LNCaP clone FGC (cell line): ENCODE data around the gene APBB3.

Source experiments
- DNase-seq: peaks from one replicate; pipeline ENCODE4 v3.0.0-alpha.2; 2011; ENCODE audit warnings: low read depth
- H3K4me3 ChIP-seq: 2 replicates; pipeline ENCODE4 v1.5.1; 2011; ENCODE audit warnings: mild to moderate bottlenecking, low read depth, low read length, control low read depth
- TF ChIP-seq, protein P1 (sequence below): IDR thresholded peaks from 2 replicates; pipeline ENCODE4 v1.5.1; 2012; ENCODE audit warnings: mild to moderate bottlenecking; ENCODE audit not compliant: control insufficient read depth, insufficient read depth; ENCODE audit errors: extremely low read depth

Gene APBB3, protein sequence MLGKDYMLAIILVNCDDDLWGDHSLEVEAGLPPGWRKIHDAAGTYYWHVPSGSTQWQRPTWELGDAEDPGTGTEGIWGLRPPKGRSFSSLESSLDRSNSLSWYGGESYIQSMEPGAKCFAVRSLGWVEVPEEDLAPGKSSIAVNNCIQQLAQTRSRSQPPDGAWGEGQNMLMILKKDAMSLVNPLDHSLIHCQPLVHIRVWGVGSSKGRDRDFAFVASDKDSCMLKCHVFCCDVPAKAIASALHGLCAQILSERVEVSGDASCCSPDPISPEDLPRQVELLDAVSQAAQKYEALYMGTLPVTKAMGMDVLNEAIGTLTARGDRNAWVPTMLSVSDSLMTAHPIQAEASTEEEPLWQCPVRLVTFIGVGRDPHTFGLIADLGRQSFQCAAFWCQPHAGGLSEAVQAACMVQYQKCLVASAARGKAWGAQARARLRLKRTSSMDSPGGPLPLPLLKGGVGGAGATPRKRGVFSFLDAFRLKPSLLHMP

DNA sequence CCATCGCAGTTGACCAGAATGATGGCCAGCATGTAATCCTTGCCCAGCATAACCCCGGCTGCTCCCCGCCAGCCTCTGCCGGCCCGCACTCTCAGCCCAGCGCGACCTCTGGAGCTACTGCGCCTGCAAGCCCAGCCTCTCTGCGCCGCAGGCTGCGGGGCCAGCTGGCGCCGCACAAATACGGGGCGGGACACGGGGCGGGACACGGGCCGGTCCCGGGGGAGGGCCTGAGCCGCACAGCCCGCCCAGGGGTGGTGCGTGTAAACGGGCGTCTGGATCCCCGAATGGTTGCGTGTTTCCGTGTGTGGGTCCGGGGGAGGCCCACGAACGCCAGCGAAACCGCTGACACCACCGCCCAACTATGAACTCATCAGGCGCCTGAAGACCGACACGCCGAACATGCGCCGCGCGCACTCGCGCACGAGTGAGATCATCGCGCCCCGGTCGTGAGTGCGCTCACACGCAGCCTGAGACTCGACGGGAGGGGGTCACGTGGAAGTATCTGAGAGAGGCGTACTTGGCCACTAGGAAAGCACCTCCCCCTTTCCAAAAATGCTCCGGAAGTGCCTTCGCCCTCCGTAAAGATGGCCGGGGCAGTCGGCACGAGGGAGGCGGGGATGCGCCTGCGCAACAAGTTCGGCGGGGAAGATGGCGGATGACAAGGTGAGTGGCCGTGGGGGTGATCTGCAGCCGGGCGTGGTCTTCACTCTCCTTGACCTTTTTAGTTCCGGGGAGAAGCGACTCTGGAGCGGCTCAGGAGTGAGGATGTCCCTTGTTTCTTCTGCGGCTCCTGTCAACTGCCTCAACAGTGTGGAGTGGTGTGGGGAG is at the start of gene APBB3, which contains the start of gene SLC35A4:
Gene APBB3, minus strand, starts transcription at position 403 of the 828 bp plus-strand sequence. Its CDS starts 353 bp downstream, at position 50.
Gene SLC35A4, plus strand, starts transcription at position 633 of the 828 bp plus-strand sequence. CDS start 2,342 bp downstream, outside the sequence.
- DNase-seq: peak; percentile 97
- peak within 1 kb of the TSS; percentile 80 for H3K4me3 ChIP-seq
- TF ChIP-seq, protein P1, sequence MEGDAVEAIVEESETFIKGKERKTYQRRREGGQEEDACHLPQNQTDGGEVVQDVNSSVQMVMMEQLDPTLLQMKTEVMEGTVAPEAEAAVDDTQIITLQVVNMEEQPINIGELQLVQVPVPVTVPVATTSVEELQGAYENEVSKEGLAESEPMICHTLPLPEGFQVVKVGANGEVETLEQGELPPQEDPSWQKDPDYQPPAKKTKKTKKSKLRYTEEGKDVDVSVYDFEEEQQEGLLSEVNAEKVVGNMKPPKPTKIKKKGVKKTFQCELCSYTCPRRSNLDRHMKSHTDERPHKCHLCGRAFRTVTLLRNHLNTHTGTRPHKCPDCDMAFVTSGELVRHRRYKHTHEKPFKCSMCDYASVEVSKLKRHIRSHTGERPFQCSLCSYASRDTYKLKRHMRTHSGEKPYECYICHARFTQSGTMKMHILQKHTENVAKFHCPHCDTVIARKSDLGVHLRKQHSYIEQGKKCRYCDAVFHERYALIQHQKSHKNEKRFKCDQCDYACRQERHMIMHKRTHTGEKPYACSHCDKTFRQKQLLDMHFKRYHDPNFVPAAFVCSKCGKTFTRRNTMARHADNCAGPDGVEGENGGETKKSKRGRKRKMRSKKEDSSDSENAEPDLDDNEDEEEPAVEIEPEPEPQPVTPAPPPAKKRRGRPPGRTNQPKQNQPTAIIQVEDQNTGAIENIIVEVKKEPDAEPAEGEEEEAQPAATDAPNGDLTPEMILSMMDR: no peak

DNA sequence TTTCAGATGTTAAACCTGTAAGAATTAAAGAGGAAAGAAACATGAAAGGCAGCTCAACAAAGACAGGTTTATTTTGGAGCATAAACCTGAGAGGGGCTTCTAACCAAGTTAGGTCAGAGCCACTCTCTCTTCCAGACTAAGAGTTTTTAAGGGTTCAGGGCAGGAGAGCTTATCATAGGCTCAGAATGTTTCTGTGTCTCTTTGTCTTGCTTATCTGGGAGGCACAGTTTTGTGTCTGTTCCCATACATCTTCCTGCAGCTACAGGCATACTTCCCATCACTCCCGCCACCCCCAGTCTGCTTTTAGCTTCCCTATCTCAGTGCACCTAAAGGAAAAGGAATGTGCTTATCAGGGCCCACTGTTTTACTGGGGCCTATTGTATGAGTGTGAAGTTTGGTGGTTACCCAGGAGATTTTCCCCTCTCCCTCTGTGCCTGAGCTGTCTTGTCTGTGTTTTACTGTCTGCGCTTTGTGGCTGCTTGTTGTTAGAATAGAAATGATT is 46.7 kb upstream of the APBB3 start:
- no peak for DNase-seq
- TF ChIP-seq, protein P1: no peak
- no peak overlapping the region for H3K4me3 ChIP-seq

DNA sequence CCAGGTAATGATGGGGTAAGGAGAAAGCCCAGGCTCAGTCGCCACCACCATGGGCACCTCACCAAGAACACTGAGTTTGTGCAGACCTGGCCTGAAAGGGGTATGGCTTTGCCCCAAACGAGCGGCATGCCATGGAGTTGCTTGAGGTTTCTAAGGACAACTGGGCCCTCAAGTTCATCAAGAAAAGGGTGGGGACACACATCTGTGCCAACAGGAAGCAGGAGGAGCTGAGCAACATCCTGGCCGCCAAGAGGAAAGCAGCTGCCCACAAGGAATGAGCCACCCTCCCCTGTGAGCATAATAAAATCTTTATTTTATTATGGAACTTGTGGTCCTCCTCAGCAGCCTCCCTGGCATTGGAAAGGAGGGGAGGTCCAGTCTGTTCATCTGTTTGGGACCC is 44.7 kb upstream of the APBB3 start:
- H3K4me3 ChIP-seq: no peak overlapping the region
- peak; percentile 3 for DNase-seq
- TF ChIP-seq, protein P1: no peak

DNA sequence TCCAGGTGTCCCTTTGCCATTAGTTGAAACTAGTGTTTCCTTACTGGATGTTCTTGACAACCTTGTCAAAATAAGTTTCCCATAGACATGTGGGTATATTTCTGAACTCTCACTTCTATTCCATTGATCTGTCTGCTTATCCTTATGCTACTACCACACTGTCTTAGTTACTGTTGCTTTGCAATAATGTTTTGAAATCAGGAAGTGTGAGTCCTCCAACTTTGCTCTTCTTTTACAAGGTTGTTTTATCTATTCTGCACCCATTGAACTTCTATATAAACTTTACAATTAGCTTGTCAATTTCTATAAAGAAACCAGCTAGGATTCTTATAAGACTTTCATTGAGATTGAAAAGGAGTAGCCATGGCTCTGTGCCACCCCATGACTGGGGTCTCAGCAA is 44.3 kb upstream of the APBB3 start:
- no peak overlapping the region for H3K4me3 ChIP-seq
- TF ChIP-seq, protein P1: no peak
- DNase-seq: no peak

DNA sequence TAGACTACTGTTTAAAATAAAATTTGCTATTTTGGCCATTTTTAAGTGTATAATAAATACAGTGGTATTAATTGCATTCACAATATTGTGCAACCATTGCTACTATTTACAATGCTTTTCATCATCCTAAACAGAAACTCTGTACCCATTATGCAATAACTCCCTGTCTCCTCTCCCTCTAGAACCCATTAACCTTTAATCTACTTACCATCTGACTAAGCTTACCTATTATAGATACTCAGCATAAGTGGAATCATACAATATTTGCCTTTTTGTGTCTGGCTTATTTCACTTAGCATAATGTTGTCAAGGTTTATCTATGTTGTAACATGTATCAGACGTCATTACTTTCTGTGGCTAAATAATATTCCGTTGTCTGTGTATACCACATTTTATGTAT is 42.6 kb upstream of the APBB3 start:
- TF ChIP-seq, protein P1: no peak
- no peak for DNase-seq
- no peak overlapping the region for H3K4me3 ChIP-seq

DNA sequence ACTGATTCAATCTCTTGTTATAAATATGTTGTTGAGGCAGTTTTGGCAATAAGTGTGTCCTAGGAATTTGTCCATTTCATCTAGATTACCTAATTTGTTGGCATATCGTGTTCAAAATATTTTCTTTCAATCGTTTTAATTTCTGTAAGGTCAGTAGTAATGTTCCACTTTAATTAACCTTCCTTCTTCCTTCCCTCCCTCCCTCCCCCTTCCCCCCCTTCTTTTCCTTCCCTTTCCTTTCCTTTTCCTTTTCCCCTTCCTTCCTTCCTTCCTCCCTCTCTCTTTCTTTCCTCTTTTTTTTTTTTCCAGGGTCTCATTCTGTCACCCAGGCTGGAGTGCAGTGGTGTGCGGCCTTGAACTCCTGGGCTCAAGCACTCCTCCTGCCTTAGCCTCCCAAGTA is 41.5 kb upstream of the APBB3 start:
- TF ChIP-seq, protein P1: no peak
- no peak overlapping the region for H3K4me3 ChIP-seq
- no peak for DNase-seq
